SU-DHL-6 (cell line): Measurements from ENCODE around the gene COBL.

Experiments
- H2AFZ ChIP-seq: fragments of 200-600 bp; sonication (generic); 2 replicates; pipeline ENCODE4 v1.6.1; 2014; ENCODE audit warnings: low read depth, mild to moderate bottlenecking, moderate library complexity, mixed read lengths, antibody characterized with exemption, low read length; ENCODE audit not compliant: severe bottlenecking
- H3F3A ChIP-seq: fragments of 200-600 bp; shearing (Covaris generic); 2 replicates; pipeline ENCODE4 v1.6.0; 2016; ENCODE audit warnings: antibody characterized with exemption, mild to moderate bottlenecking; ENCODE audit not compliant: insufficient read depth
- H3K27ac ChIP-seq: fragments of 200-600 bp; sonication (generic); 2 replicates; pipeline ENCODE4 v1.5.1; 2016; ENCODE audit warnings: low read depth, mild to moderate bottlenecking, low read length, moderate library complexity, mixed read lengths
- H3K27me3 ChIP-seq: fragments of 200-600 bp; sonication (generic), shearing (Covaris generic); 2 replicates; pipeline ENCODE4 v1.6.0; 2014; ENCODE audit warnings: mild to moderate bottlenecking, low read length
- H3K36me3 ChIP-seq: fragments of 200-600 bp; sonication (generic); 2 replicates; pipeline ENCODE4 v1.6.1; 2014; ENCODE audit warnings: mild to moderate bottlenecking, low read length, mixed read lengths
- H3K4me2 ChIP-seq: fragments of 300-600, 200-600 bp; shearing (Covaris generic), sonication (generic); 2 replicates; pipeline ENCODE4 v1.6.0; 2014; ENCODE audit warnings: low read length, low read depth, mild to moderate bottlenecking; ENCODE audit not compliant: poor library complexity, severe bottlenecking
- H3K4me3 ChIP-seq: fragments of 200-600 bp; sonication (generic); 2 replicates; pipeline ENCODE4 v1.5.1; 2014; ENCODE audit warnings: antibody characterized with exemption, low read length, mild to moderate bottlenecking, mixed read lengths; ENCODE audit not compliant: insufficient read depth, poor library complexity, severe bottlenecking
- H3K79me2 ChIP-seq: fragments of 200-600 bp; sonication (generic); 2 replicates; pipeline ENCODE4 v1.6.1; 2014; ENCODE audit warnings: mild to moderate bottlenecking, low read length, moderate library complexity; ENCODE audit not compliant: insufficient read depth
- H3K9ac ChIP-seq: fragments of 200-600 bp; sonication (generic); 2 replicates; pipeline ENCODE4 v1.7.0; 2014; ENCODE audit warnings: mild to moderate bottlenecking, low read length
- H3K9me2 ChIP-seq: fragments of 200-600 bp; sonication (generic); replicated peaks from 2 replicates; pipeline ENCODE4 v1.6.1; 2014; ENCODE audit warnings: low read length; ENCODE audit not compliant: insufficient read depth
- H3K9me3 ChIP-seq: fragments of 200-600 bp; sonication (generic); 2 replicates; pipeline ENCODE4 v1.6.1; 2014; ENCODE audit warnings: low read length, mixed read lengths; ENCODE audit not compliant: insufficient read depth
- H4K20me1 ChIP-seq: fragments of 200-600 bp; sonication (generic); 2 replicates; pipeline ENCODE4 v1.6.1; 2014; ENCODE audit warnings: low read depth, mild to moderate bottlenecking, antibody characterized with exemption, low read length, moderate library complexity, mixed read lengths
- CTCF ChIP-seq: fragments of 200-600 bp; sonication (generic); IDR thresholded peaks from one replicate; pipeline ENCODE4 v1.5.1; 2017; ENCODE audit warnings: antibody characterized with exemption, mild to moderate bottlenecking, low read length, moderate library complexity; ENCODE audit not compliant: insufficient read depth, poor library complexity, severe bottlenecking
- EZH2phosphoT487 ChIP-seq: fragments of 200-600 bp; sonication (generic), shearing (Covaris generic); conservative IDR thresholded peaks from 2 replicates; pipeline ENCODE4 v1.6.1; 2018; ENCODE audit warnings: mild to moderate bottlenecking, antibody characterized with exemption, low read length, moderate library complexity, mixed read lengths

The COBL gene

GRCh38 chr7:51111241-51111940 lies 205.2 kb downstream of the COBL start:
- Histone ChIP-seq H4K20me1 (no peaks in the 10 kb centered on the region), H3K4me2 (no peak overlapping the region), H3K4me3 (no peak overlapping the region), H3K27ac (no peak overlapping the region), H3F3A (no peaks in the 10 kb centered on the region), H3K9me2 (no peaks in the 10 kb centered on the region), H3K36me3 (no peaks in the 10 kb centered on the region), H2AFZ (no peak overlapping the region), H3K9me3 (no peaks in the 10 kb centered on the region), H3K79me2 (no peaks in the 10 kb centered on the region), H3K27me3 (no peaks in the 10 kb centered on the region), H3K9ac (no peak overlapping the region)
- TF ChIP-seq CTCF = no peak
- no peak for TF ChIP-seq EZH2phosphoT487

GRCh38 chr7:51108134-51108533 lies 208.5 kb downstream of the COBL start:
- Histone ChIP-seq H3K79me2 (no peaks in the 10 kb centered on the region), H3K27ac (no peak overlapping the region), H3F3A (no peaks in the 10 kb centered on the region), H2AFZ (no peak overlapping the region), H3K36me3 (no peaks in the 10 kb centered on the region), H3K9ac (no peak overlapping the region), H3K27me3 (no peaks in the 10 kb centered on the region), H3K9me3 (no peaks in the 10 kb centered on the region), H3K4me2 (no peak overlapping the region), H3K4me3 (no peak overlapping the region), H3K9me2 (no peaks in the 10 kb centered on the region), H4K20me1 (no peaks in the 10 kb centered on the region)
- TF ChIP-seq CTCF (no peak), EZH2phosphoT487 (no peak)

- Histone ChIP-seq H4K20me1 (no peaks in the 10 kb centered on the region), H3K4me2 (no peak overlapping the region), H3K27me3 (no peaks in the 10 kb centered on the region), H3K9me3 (no peaks in the 10 kb centered on the region), H3K79me2 (no peaks in the 10 kb centered on the region), H3K9me2 (no peaks in the 10 kb centered on the region), H3K9ac (no peak overlapping the region), H3F3A (no peaks in the 10 kb centered on the region), H3K4me3 (no peak overlapping the region), H3K27ac (no peak overlapping the region), H3K36me3 (no peaks in the 10 kb centered on the region), H2AFZ (no peak overlapping the region)
- TF ChIP-seq EZH2phosphoT487 (no peak), CTCF (no peak)
Measured at GRCh38 chr7:51104278-51104677, 212.3 kb downstream of the COBL start.
